T-helper 2 cell treated with Interferon-gamma antibody and Interleukin-4, amounts not matched to agents 5 μg/mL and 100 μg/mL, for 36 hours (primary cell): ENCODE measurements around the gene THRAP3.

Experiments
- DNase-seq: peaks from one replicate; pipeline ENCODE4 v3.0.0; 2021; ENCODE audit warnings: low spot score
- H3K27ac Mint-ChIP-seq: one replicate; pipeline ENCODE4 v1.8.0; 2021; ENCODE audit warnings: mild to moderate bottlenecking, mixed read lengths
- H3K27me3 Mint-ChIP-seq: one replicate; pipeline ENCODE4 v1.8.0; 2021; ENCODE audit warnings: low read depth, mixed read lengths
- H3K36me3 Mint-ChIP-seq: one replicate; pipeline ENCODE4 v1.8.0; 2021; ENCODE audit warnings: low read depth, mixed read lengths
- H3K4me1 Mint-ChIP-seq: one replicate; pipeline ENCODE4 v1.8.0; 2021; ENCODE audit warnings: low read depth, mixed read lengths
- H3K4me3 Mint-ChIP-seq: one replicate; pipeline ENCODE4 v1.8.0; 2022; ENCODE audit warnings: mild to moderate bottlenecking, moderate library complexity, mixed read lengths
- H3K9me3 Mint-ChIP-seq: one replicate; pipeline ENCODE4 v1.8.0; 2021; ENCODE audit warnings: mixed read lengths

THRAP3 gene

GRCh38 chr1:36327421-36328087 lies 103.3 kb downstream of the THRAP3 start:
- Mint-ChIP-seq H3K4me3 (no peak overlapping the region), H3K27ac (no peak overlapping the region), H3K4me1 (peaks cover 14% of the 10 kb centered on the region), H3K36me3 (peaks cover 2% of the 10 kb centered on the region), H3K27me3 (peaks cover 15% of the 10 kb centered on the region), H3K9me3 (no peaks in the 10 kb centered on the region)
- DNase-seq = no peak

GRCh38 chr1:36328088-36328480 lies 103.8 kb downstream of the THRAP3 start:
- peaks cover 14% of the 10 kb centered on the region for H3K4me1 Mint-ChIP-seq
- no peak overlapping the region for H3K4me3 Mint-ChIP-seq
- H3K36me3 Mint-ChIP-seq = no peaks in the 10 kb centered on the region
- peaks cover 15% of the 10 kb centered on the region for H3K27me3 Mint-ChIP-seq
- no peaks in the 10 kb centered on the region for H3K9me3 Mint-ChIP-seq
- no peak for DNase-seq
- H3K27ac Mint-ChIP-seq = no peak overlapping the region

- Mint-ChIP-seq H3K27ac (no peak overlapping the region), H3K9me3 (no peaks in the 10 kb centered on the region), H3K27me3 (peaks cover 15% of the 10 kb centered on the region), H3K4me1 (peaks cover 13% of the 10 kb centered on the region), H3K36me3 (no peaks in the 10 kb centered on the region), H3K4me3 (no peak overlapping the region)
- DNase-seq = no peak
Measured at GRCh38 chr1:36328713-36329112, 104.5 kb downstream of the THRAP3 start.

GRCh38 chr1:36329817-36330216 lies 105.6 kb downstream of the THRAP3 start:
- peaks cover 13% of the 10 kb centered on the region for H3K27me3 Mint-ChIP-seq
- H3K9me3 Mint-ChIP-seq = no peaks in the 10 kb centered on the region
- no peak overlapping the region for H3K27ac Mint-ChIP-seq
- no peak for DNase-seq
- peaks cover 5% of the 10 kb centered on the region for H3K4me1 Mint-ChIP-seq
- H3K4me3 Mint-ChIP-seq = no peak overlapping the region
- no peaks in the 10 kb centered on the region for H3K36me3 Mint-ChIP-seq

- H3K36me3 Mint-ChIP-seq = no peaks in the 10 kb centered on the region
- no peak overlapping the region for H3K27ac Mint-ChIP-seq
- H3K27me3 Mint-ChIP-seq = peaks cover 13% of the 10 kb centered on the region
- H3K4me3 Mint-ChIP-seq = no peak overlapping the region
- H3K4me1 Mint-ChIP-seq = peaks cover 5% of the 10 kb centered on the region
- DNase-seq = no peak
- H3K9me3 Mint-ChIP-seq = no peaks in the 10 kb centered on the region
Measured at GRCh38 chr1:36330940-36331339, 106.7 kb downstream of the THRAP3 start.

- Mint-ChIP-seq H3K27ac (no peak overlapping the region), H3K27me3 (no peaks in the 10 kb centered on the region), H3K36me3 (peaks cover 11% of the 10 kb centered on the region), H3K9me3 (no peaks in the 10 kb centered on the region), H3K4me3 (no peak overlapping the region), H3K4me1 (peaks cover 8% of the 10 kb centered on the region)
- DNase-seq = no peak
Measured at GRCh38 chr1:36337830-36338229, 113.6 kb downstream of the THRAP3 start.

GRCh38 chr1:36339215-36339614 lies 115.0 kb downstream of the THRAP3 start:
- Mint-ChIP-seq H3K27ac (no peak overlapping the region), H3K4me3 (no peak overlapping the region), H3K9me3 (no peaks in the 10 kb centered on the region), H3K36me3 (peaks cover 11% of the 10 kb centered on the region), H3K4me1 (peaks cover 8% of the 10 kb centered on the region), H3K27me3 (no peaks in the 10 kb centered on the region)
- no peak for DNase-seq

- H3K4me1 Mint-ChIP-seq = peaks cover 8% of the 10 kb centered on the region
- H3K27ac Mint-ChIP-seq = peak overlapping the region; percentile 53
- H3K36me3 Mint-ChIP-seq = peaks cover 12% of the 10 kb centered on the region
- no peak for DNase-seq
- no peaks in the 10 kb centered on the region for H3K27me3 Mint-ChIP-seq
- no peak overlapping the region for H3K4me3 Mint-ChIP-seq
- H3K9me3 Mint-ChIP-seq = no peaks in the 10 kb centered on the region
Measured at GRCh38 chr1:36339615-36340014, 115.4 kb downstream of the THRAP3 start.

- Mint-ChIP-seq H3K27me3 (no peaks in the 10 kb centered on the region), H3K4me3 (no peak overlapping the region), H3K9me3 (no peaks in the 10 kb centered on the region), H3K36me3 (peaks cover 17% of the 10 kb centered on the region), H3K27ac (no peak overlapping the region), H3K4me1 (peaks cover 8% of the 10 kb centered on the region)
- DNase-seq = no peak
Measured at GRCh38 chr1:36341626-36342320, 117.5 kb downstream of the THRAP3 start.

- H3K27me3 Mint-ChIP-seq = no peaks in the 10 kb centered on the region
- H3K4me3 Mint-ChIP-seq = no peak overlapping the region
- no peaks in the 10 kb centered on the region for H3K9me3 Mint-ChIP-seq
- H3K27ac Mint-ChIP-seq = peak overlapping the region; percentile 20
- peaks cover 24% of the 10 kb centered on the region for H3K36me3 Mint-ChIP-seq
- peaks cover 8% of the 10 kb centered on the region for H3K4me1 Mint-ChIP-seq
- peak; percentile 27 for DNase-seq
Measured at GRCh38 chr1:36342426-36343185, 118.4 kb downstream of the THRAP3 start.

GRCh38 chr1:36343651-36344394 lies 119.6 kb downstream of the THRAP3 start:
- no peaks in the 10 kb centered on the region for H3K9me3 Mint-ChIP-seq
- H3K36me3 Mint-ChIP-seq = peaks cover 33% of the 10 kb centered on the region
- no peak overlapping the region for H3K4me3 Mint-ChIP-seq
- H3K27me3 Mint-ChIP-seq = no peaks in the 10 kb centered on the region
- H3K4me1 Mint-ChIP-seq = peaks cover 3% of the 10 kb centered on the region
- DNase-seq = no peak
- no peak overlapping the region for H3K27ac Mint-ChIP-seq

- no peak for DNase-seq
- H3K9me3 Mint-ChIP-seq = no peaks in the 10 kb centered on the region
- no peak overlapping the region for H3K4me3 Mint-ChIP-seq
- H3K27me3 Mint-ChIP-seq = no peaks in the 10 kb centered on the region
- H3K27ac Mint-ChIP-seq = no peak overlapping the region
- peaks cover 33% of the 10 kb centered on the region for H3K36me3 Mint-ChIP-seq
- no peaks in the 10 kb centered on the region for H3K4me1 Mint-ChIP-seq
Measured at GRCh38 chr1:36344395-36344680, 120.1 kb downstream of the THRAP3 start.

- no peak for DNase-seq
- Mint-ChIP-seq H3K4me3 (no peak overlapping the region), H3K4me1 (peaks cover 2% of the 10 kb centered on the region), H3K27ac (no peak overlapping the region), H3K27me3 (no peaks in the 10 kb centered on the region), H3K36me3 (peaks cover 36% of the 10 kb centered on the region), H3K9me3 (no peaks in the 10 kb centered on the region)
Measured at GRCh38 chr1:36345353-36345752, 121.1 kb downstream of the THRAP3 start.
